HepG2 (cell line): ENCODE results near the gene C6orf15. TPM values are rescaled to one million over a fixed set of nuclear protein-coding genes. Genes with fewer than 3 reads are reported as not detected.

Experiments
- ATAC-seq: fragments of 200-7000 bp; cut with Tn5 transposase; 3 replicates; pipeline ENCODE4 v1.9.1; 2020; ENCODE audit warnings: mild to moderate bottlenecking, moderate library complexity
- BruUV-seq: library from RNA; stranded (reverse); fragments of 400-500 nt; replicated peaks from 2 replicates; lab custom pipeline; 2021; lab: Mats Ljungman, UMichigan
- CTCF ChIA-PET: fragments of 300-600 bp; formaldehyde crosslinking; extraction: SDS; loops from one replicate; lab custom pipeline; 2021; ENCODE audit warnings: low total read pairs, inconsistent platforms, low intra/inter-chr PET ratio; lab: Yijun Ruan, JAX
- POLR2A ChIA-PET: fragments of 350-600 bp; sonication (Branson Sonifier 250); formaldehyde crosslinking; loops from one replicate; lab custom pipeline; 2020; ENCODE audit warnings: antibody characterized with exemption, inconsistent platforms; lab: Yijun Ruan, JAX
- DNase-seq: peaks from one replicate; pipeline ENCODE4 v3.0.0-alpha.2; 2015; ENCODE audit warnings: low spot score
- FAIRE-seq: peaks from 3 replicates; lab custom pipeline; 2011; peaks lifted over from hg19 to GRCh38; lab: Jason Lieb, UNC
- H2AFZ ChIP-seq: one replicate; pipeline ENCODE4 v1.6.1; 2011; ENCODE audit warnings: low read length, inconsistent platforms
- H3K27ac ChIP-seq: fragments of 300-600 bp; 3 replicates; pipeline ENCODE4 v1.8.0; 2011; ENCODE audit warnings: mixed run types, mild to moderate bottlenecking, mixed read lengths, low read length, inconsistent platforms; ENCODE audit not compliant: insufficient read depth; ENCODE audit errors: extremely low read length
- H3K27me3 ChIP-seq, 2 experiments: fragments of 200-600 bp in 1 of 2; 2 replicates in 1 of 2; 3 replicates in 1 of 2; pipeline versions ENCODE4 v1.6.0 to v1.8.0; 2011; ENCODE audit warnings: low read length in 2 of 2, mild to moderate bottlenecking in 2 of 2, moderate library complexity in 2 of 2, inconsistent platforms in 1 of 2; ENCODE audit not compliant: insufficient read depth in 2 of 2, control insufficient read depth in 1 of 2
- H3K36me3 ChIP-seq, 2 experiments: fragments of 200-600 bp in 1 of 2; replicated peaks in 1 of 2; 2 replicates in 1 of 2; 3 replicates in 1 of 2; pipeline versions ENCODE4 v1.5.1 to v1.8.0; 2011; ENCODE audit warnings: low read length in 2 of 2, inconsistent platforms in 1 of 2; ENCODE audit not compliant: insufficient read depth in 2 of 2, control insufficient read depth in 1 of 2
- H3K4me1 ChIP-seq: 2 replicates; pipeline ENCODE4 v1.5.1; 2012; ENCODE audit warnings: low read length, inconsistent platforms; ENCODE audit not compliant: insufficient read depth
- H3K4me2 ChIP-seq: 2 replicates; pipeline ENCODE4 v1.6.0; 2011; ENCODE audit warnings: low read depth, low read length, inconsistent platforms
- H3K4me3 ChIP-seq, 3 experiments: fragments of 200-600 bp in 1 of 3; sonication (generic), shearing (Covaris generic) in 1 of 3; replicated peaks in 1 of 3; 2 replicates each; pipeline ENCODE4 v1.5.1; 2011 to 2016; ENCODE audit warnings: low read length in 3 of 3, inconsistent platforms in 2 of 3, low read depth in 2 of 3, mild to moderate bottlenecking in 2 of 3, control low read depth in 1 of 3, mixed read lengths in 1 of 3; ENCODE audit not compliant: insufficient read depth in 1 of 3
- H3K79me2 ChIP-seq: one replicate; pipeline ENCODE4 v1.6.1; 2011; ENCODE audit warnings: low read length, inconsistent platforms; ENCODE audit not compliant: insufficient read depth
- H3K9ac ChIP-seq: 2 replicates; pipeline ENCODE4 v1.6.0; 2011; ENCODE audit warnings: mild to moderate bottlenecking, low read depth, low read length, inconsistent platforms; ENCODE audit not compliant: insufficient read depth
- H3K9me3 ChIP-seq: 2 replicates; pipeline ENCODE4 v1.5.1; 2012; ENCODE audit warnings: mild to moderate bottlenecking, low read length
- H4K20me1 ChIP-seq: 2 replicates; pipeline ENCODE4 v1.6.0; 2011; ENCODE audit warnings: inconsistent platforms, mild to moderate bottlenecking, low read length, moderate library complexity; ENCODE audit not compliant: insufficient read depth
- CENPX ChIP-seq: sonication (generic); formaldehyde crosslinking; IDR thresholded peaks from 2 replicates; pipeline ENCODE4 v1.9.0; 2021; ENCODE audit warnings: mild to moderate bottlenecking, missing genetic modification reagents, moderate library complexity
- HDAC2 ChIP-seq: sonication (generic); formaldehyde crosslinking; IDR thresholded peaks from 2 replicates; pipeline ENCODE4 v1.4.0; 2020; ENCODE audit warnings: missing genetic modification reagents
- HOXA5 ChIP-seq: sonication (generic); formaldehyde crosslinking; IDR thresholded peaks from 2 replicates; pipeline ENCODE4 v1.4.0; 2020; ENCODE audit warnings: missing genetic modification reagents
- KLF13 ChIP-seq: sonication (generic); formaldehyde crosslinking; IDR thresholded peaks from 2 replicates; pipeline ENCODE4 v1.4.0; 2020; ENCODE audit warnings: mild to moderate bottlenecking, missing genetic modification reagents
- NFRKB ChIP-seq: fragments of 450-650 bp; IDR thresholded peaks from 2 replicates; pipeline ENCODE4 v1.6.1; 2017
- PHB2 ChIP-seq: fragments of 450-650 bp; IDR thresholded peaks from 2 replicates; pipeline ENCODE4 v1.6.1; 2018; ENCODE audit not compliant: partially characterized antibody
- RFXANK ChIP-seq: IDR thresholded peaks from 2 replicates; pipeline ENCODE4 v1.6.1; 2016
- SYNCRIP ChIP-seq: fragments of 200-400 bp; formaldehyde crosslinking; IDR thresholded peaks from 2 replicates; pipeline ENCODE4 v1.6.1; 2018; ENCODE audit warnings: mild to moderate bottlenecking, low read depth, low read length; ENCODE audit not compliant: insufficient read depth
- ZNF343 ChIP-seq: sonication (generic); formaldehyde crosslinking; IDR thresholded peaks from 2 replicates; pipeline ENCODE4 v1.4.0; 2020; ENCODE audit warnings: mild to moderate bottlenecking, missing genetic modification reagents
- ZNF672 ChIP-seq: sonication (generic); formaldehyde crosslinking; IDR thresholded peaks from 2 replicates; pipeline ENCODE4 v1.8.1; 2022; ENCODE audit warnings: missing genetic modification reagents
- WGBS: methylation state at CpG from one replicate; pipeline ENCODE4 v1.1.6; 2017; ENCODE audit warnings: low lambda C conversion rate; 5-methylcytosine and 5-hydroxymethylcytosine counted together
- in situ Hi-C: cut with HindIII; loops from 2 replicates; pipeline ENCODE4 v1.10.0; 2017; ENCODE audit warnings: low pct_unique_long_range_greater_than_20kb; ENCODE audit not compliant: extremely low pct_ligation_motif_present
- intact Hi-C: fragments of 100-400 bp; cut with micrococcal nuclease; formaldehyde crosslinking; loops from one replicate; pipeline ENCODE4 v1.10.0; 2022; ENCODE audit not compliant: unreplicated experiment
- polyA plus RNA-seq, 8 experiments: library from polyadenylated mRNA; depleted of rRNA in 3 of 8; stranded (reverse) in 7 of 8; unstranded in 1 of 8; fragments of >200 nt; fragmentation: Illumina TruSeq in 4 of 8; extraction: Trizol in 4 of 8; gene quantifications; 2 replicates each; pipeline versions ENCODE4 v1.2.1 to v1.2.3, GENCODE V29; 2011 to 2016; ENCODE audit warnings: low read depth in 4 of 8, missing spikeins in 1 of 8, mixed read lengths in 1 of 8; ENCODE audit not compliant: insufficient read depth in 1 of 8
- total RNA-seq, 5 experiments: library from RNA; depleted of rRNA; stranded (reverse); fragments of >200 nt; fragmentation: Illumina TruSeq; extraction: Trizol; gene quantifications; 2 replicates each; pipeline ENCODE4 v1.2.3, GENCODE V29; 2016; ENCODE audit warnings: low read depth in 1 of 5
- TF ChIP-seq, protein P1 (sequence below): sonication (generic); formaldehyde crosslinking; IDR thresholded peaks from 2 replicates; pipeline ENCODE4 v1.5.0; 2020; ENCODE audit warnings: mild to moderate bottlenecking, missing genetic modification reagents, moderate library complexity

The C6orf15 gene
- total and polyA plus RNA-seq, 2 of the 13 experiments (the other 11 are each of a cell fraction or from before 2014, with no cell fraction given): not detected

DNA sequence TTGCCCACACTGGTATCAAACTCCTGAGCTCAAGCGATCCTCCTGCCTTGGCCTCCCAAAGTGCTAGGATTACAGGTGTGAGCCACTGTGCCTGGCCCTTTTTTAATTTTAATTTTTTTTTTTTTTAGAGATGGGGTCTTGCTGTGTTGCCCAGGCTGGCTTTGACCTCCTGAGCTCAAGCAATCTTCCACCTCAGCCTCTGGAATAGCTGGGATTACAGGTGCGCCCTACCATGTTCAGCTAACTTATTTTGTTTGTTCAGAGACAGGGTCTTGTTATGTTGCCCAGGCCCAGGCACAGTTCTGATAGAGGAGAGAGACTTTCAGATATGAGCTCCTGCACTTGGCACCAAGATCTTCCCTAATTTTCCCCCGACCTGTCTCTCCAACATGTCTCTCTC lies 18.4 kb upstream of the C6orf15 start (continued):
- TF ChIP-seq SYNCRIP: no peak

DNA sequence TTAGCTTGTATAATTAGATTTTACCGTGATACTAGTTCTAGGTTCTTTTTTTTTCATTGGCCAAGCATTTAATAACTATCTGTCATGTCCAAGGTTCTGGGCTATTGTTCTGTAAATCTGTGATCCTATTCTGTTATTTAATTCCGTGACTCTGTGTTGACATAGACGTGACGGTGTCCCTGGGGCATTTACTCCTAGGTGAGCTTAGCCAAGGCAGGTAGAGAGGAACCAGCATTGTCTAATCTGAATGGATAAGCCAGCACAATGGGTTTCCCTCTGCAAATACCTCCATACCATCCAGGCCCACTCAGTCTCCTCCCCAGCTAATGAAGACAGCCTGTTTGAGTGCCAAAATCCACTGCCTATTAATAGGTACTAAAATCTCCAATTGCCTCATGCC lies 16.8 kb upstream of the C6orf15 start:
- intact Hi-C loops: no loop called here
- 7% methylated on average over 4 of the region's 4 CpGs for WGBS

More for the DNA sequence above, 16.8 kb upstream of the C6orf15 start:
- BruUV-seq: no TSS peak
- no peaks in the 10 kb centered on the region for H3K9me3 ChIP-seq
- DNase-seq (no peak), ATAC-seq (no peak), FAIRE-seq (no peak)
- H3K27me3 ChIP-seq: peaks cover 0 to 30% of the 10 kb centered on the region in 2 experiments; a peak in 3 of 5 replicates
- H3K9ac ChIP-seq: no peak overlapping the region
- no peak overlapping the region for H3K4me3 ChIP-seq
- in situ Hi-C loops: no loop called here
- no peak overlapping the region for H3K4me2 ChIP-seq
- CTCF ChIA-PET: no interaction called here
- no peaks in the 10 kb centered on the region for H4K20me1 ChIP-seq
- H3K79me2 ChIP-seq: no peaks in the 10 kb centered on the region
- POLR2A ChIA-PET: no interaction called here
- no peaks in the 10 kb centered on the region for H3K4me1 ChIP-seq
- no peak for TF ChIP-seq HOXA5
- TF ChIP-seq CENPX (CRISPR knock-in tag): no peak
- TF ChIP-seq PHB2: no peak
- no peak for TF ChIP-seq ZNF672 (CRISPR knock-in tag)
- TF ChIP-seq NFRKB: no peak
- no peak for TF ChIP-seq RFXANK (CRISPR knock-in tag)
- no peak for TF ChIP-seq ZNF343
- no peak for TF ChIP-seq HDAC2
- TF ChIP-seq, protein P1, sequence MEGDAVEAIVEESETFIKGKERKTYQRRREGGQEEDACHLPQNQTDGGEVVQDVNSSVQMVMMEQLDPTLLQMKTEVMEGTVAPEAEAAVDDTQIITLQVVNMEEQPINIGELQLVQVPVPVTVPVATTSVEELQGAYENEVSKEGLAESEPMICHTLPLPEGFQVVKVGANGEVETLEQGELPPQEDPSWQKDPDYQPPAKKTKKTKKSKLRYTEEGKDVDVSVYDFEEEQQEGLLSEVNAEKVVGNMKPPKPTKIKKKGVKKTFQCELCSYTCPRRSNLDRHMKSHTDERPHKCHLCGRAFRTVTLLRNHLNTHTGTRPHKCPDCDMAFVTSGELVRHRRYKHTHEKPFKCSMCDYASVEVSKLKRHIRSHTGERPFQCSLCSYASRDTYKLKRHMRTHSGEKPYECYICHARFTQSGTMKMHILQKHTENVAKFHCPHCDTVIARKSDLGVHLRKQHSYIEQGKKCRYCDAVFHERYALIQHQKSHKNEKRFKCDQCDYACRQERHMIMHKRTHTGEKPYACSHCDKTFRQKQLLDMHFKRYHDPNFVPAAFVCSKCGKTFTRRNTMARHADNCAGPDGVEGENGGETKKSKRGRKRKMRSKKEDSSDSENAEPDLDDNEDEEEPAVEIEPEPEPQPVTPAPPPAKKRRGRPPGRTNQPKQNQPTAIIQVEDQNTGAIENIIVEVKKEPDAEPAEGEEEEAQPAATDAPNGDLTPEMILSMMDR (CRISPR knock-in tag): no peak
- TF ChIP-seq KLF13 (CRISPR knock-in tag): no peak
- H3K36me3 ChIP-seq: no peaks in the 10 kb centered on the region
- H3K27ac ChIP-seq: no peak overlapping the region
- no peak overlapping the region for H2AFZ ChIP-seq
